Mucosa of descending colon (tissue), 3 donors: ENCODE measurements around the gene CAPRIN1. TPM values are rescaled to one million over a fixed set of nuclear protein-coding genes. Genes with fewer than 3 reads are reported as not detected.
"Not testable (repeated sequence)": the region's sequence is repeated elsewhere in the genome, so short reads cannot be mapped to it uniquely, and the experiment has no call there.

Experiments used
- ATAC-seq: fragments of 200-7000 bp; cut with Tn5 transposase; one replicate; pipeline ENCODE4 v1.9.1; 2020; ENCODE audit warnings: mild to moderate bottlenecking, moderate library complexity
- DNase-seq, 3 donors: peaks; one replicate each; pipeline ENCODE4 v3.0.0-alpha.2; 2020
- H3K36me3 ChIP-seq: fragments of 200-600 bp; one replicate; pipeline ENCODE4 v1.8.0; 2021; ENCODE audit warnings: low read depth, mild to moderate bottlenecking
- H3K4me1 ChIP-seq: fragments of 200-600 bp; one replicate; pipeline ENCODE4 v1.8.0; 2021; ENCODE audit warnings: low read depth, mild to moderate bottlenecking
- H3K4me3 ChIP-seq: fragments of 200-600 bp; one replicate; pipeline ENCODE4 v1.8.0; 2021; ENCODE audit warnings: mild to moderate bottlenecking
- H3K9me3 ChIP-seq: fragments of 200-600 bp; one replicate; pipeline ENCODE4 v1.8.0; 2021; ENCODE audit warnings: mild to moderate bottlenecking
- intact Hi-C, 2 donors: fragments of 100-400 bp; cut with DNase I in 1 of 2; cut with micrococcal nuclease in 1 of 2; formaldehyde crosslinking; loops; one replicate each; pipeline versions ENCODE4 v1.11.0 to v1.11.1; 2022; cut with DNase I, micrococcal nuclease
- total RNA-seq, 3 donors: library from RNA; stranded (reverse); fragmentation: NEBNext Ultra II Directional in 2 of 3; extraction: Animal tissue kit (Norgen Biotek cat#: 25700) in 2 of 3; gene quantifications; one replicate each; pipeline versions ENCODE4 v1.2.1 to v1.2.4, GENCODE V29; 2021 to 2023
- TF ChIP-seq, protein P1 (sequence below): fragments of 200-600 bp; IDR thresholded peaks from one replicate; pipeline ENCODE4 v1.8.0; 2022; ENCODE audit warnings: antibody characterized with exemption, mild to moderate bottlenecking
- donor health status: DM: no; HTN: no; CAD: no; lungs with moderate emphysema.
- donor health status: DM: no; HTN: no; CAD: no.
- donor health status: DM: no; HTN: yes; CAD: no.

CAPRIN1 gene
- total RNA-seq, 3 donors from 2014 or later: 157 to 175 (median 172) TPM

DNA sequence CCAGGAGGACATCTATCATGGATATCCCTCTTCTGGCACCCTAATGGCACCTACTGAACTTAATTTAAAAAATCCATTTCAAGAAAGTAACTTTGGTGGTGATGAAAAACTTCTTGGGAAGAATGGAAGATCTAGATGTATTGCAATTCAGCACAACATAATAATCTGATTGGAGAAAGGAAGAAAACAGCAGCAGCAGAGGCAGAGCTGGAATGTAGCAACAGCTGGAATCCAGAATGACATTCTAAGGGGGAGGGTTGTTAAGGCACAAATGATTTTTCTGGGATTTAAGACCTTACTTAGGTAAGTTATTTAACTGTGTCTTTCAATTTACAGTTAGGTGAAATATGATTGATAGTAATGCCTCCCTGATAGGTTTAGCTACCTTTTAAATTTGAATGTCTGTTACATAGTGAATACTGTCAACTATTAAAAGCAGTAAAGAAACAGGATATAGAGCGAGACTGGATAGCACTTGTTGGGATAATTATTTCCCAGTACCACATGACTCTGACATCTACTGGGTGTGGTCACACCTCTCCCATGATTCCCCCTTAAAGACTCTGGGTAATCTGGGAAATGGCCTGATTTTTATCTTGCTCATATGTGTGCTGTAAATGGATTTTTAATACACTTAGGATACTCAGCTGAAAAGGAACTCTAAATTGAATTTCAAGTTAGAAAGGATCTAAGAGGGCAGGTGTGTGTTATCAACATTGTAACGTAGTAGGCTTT, 11.7 kb downstream of the CAPRIN1 start:
- DNase-seq: no peak

DNA sequence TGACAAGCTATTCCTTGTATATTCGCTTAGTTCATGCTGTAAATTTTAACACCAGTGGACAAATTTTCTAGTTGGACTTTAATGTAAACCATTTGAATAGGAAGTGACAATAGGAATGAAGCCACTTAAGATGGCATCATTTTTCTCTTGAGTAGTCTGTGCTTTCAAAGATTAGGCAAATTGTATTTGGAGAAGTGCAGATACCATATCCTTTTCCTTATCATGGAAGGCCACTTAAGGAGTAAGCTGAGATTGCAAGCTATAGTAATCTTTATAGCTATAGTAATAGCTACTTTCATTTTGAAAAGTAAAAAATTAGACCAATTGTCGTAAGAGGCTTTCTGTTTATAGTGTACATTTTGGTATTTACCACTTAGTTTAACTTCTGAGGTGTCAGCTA, 12.8 kb downstream of the CAPRIN1 start:
- ATAC-seq: no peak
- intact Hi-C loops: no loop called here
- TF ChIP-seq, protein P1, sequence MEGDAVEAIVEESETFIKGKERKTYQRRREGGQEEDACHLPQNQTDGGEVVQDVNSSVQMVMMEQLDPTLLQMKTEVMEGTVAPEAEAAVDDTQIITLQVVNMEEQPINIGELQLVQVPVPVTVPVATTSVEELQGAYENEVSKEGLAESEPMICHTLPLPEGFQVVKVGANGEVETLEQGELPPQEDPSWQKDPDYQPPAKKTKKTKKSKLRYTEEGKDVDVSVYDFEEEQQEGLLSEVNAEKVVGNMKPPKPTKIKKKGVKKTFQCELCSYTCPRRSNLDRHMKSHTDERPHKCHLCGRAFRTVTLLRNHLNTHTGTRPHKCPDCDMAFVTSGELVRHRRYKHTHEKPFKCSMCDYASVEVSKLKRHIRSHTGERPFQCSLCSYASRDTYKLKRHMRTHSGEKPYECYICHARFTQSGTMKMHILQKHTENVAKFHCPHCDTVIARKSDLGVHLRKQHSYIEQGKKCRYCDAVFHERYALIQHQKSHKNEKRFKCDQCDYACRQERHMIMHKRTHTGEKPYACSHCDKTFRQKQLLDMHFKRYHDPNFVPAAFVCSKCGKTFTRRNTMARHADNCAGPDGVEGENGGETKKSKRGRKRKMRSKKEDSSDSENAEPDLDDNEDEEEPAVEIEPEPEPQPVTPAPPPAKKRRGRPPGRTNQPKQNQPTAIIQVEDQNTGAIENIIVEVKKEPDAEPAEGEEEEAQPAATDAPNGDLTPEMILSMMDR: no peak
- Histone ChIP-seq H3K36me3 (no peaks in the 10 kb centered on the region), H3K4me1 (peaks cover 33% of the 10 kb centered on the region), H3K4me3 (no peak overlapping the region), H3K9me3 (no peaks in the 10 kb centered on the region)
- no peak for DNase-seq

More for the DNA sequence above, 11.7 kb downstream of the CAPRIN1 start:
- H3K36me3 ChIP-seq: no peaks in the 10 kb centered on the region
- H3K4me3 ChIP-seq: no peak overlapping the region
- H3K4me1 ChIP-seq: peaks cover 30% of the 10 kb centered on the region
- no peaks in the 10 kb centered on the region for H3K9me3 ChIP-seq
- intact Hi-C loops: no loop called here
- ATAC-seq: peak; percentile 69
- TF ChIP-seq, protein P1: no peak

DNA sequence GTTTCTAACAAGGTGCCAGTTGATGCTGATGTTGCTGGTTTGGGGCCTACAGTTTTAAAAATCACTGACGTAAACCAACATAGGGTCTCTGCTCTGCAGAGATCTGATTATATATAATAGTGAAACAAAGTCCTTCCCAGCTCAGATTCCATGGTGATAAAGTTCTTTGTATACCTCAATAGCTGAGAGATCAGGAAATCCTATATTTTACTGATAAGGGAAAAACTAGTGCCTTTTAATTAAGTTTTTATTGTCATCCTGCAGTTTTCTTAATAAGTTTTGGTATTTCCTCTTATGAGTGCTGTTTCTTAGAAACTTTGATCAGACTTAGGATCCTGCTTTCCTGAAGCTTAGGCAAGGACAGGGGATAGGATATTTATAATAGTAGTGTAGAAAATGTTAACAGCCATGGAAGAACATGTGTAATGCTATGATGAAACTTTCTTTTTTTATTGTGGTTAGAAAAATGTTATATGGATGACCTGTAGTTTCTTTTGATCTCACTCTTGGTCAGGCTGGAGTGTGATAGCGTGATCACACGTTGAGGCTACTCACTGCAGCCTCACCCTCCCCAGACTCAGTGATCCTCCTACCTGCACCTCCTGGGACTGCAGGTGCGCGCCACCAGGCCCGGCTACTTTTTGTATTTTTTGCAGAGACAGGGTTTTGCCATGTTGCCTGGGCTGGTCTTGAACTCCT, 14.1 kb downstream of the CAPRIN1 start:
- H3K36me3 ChIP-seq: no peaks in the 10 kb centered on the region
- H3K4me3 ChIP-seq: no peak overlapping the region
- intact Hi-C loops: no loop called here
- peaks cover 31% of the 10 kb centered on the region for H3K4me1 ChIP-seq
- ATAC-seq (no peak), DNase-seq (no peak)
- H3K9me3 ChIP-seq: no peaks in the 10 kb centered on the region
- TF ChIP-seq, protein P1: no peak

DNA sequence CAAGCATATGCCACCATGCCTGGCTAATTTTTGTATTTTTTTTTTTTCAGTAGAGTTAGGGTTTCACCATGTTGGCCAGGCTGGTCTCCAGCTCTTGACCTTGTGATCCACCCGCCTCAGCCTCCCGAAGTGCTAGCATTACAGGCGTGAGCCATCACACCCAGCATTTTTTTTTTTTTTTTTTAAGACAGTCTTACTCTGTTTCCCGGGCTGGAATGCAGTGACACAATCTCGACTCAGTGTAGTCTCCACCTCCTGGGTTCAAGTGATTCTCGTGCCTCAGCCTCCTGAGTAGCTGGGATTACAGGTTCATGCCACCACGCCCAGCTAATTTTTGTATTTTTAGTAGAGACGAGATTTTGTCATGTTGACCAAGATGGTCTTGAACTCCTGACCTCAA, 15.2 kb downstream of the CAPRIN1 start:
- peaks cover 26% of the 10 kb centered on the region for H3K4me1 ChIP-seq
- DNase-seq, H3K4me3 ChIP-seq, H3K36me3 ChIP-seq, ATAC-seq, H3K9me3 ChIP-seq, intact Hi-C loops: not testable (repeated sequence)

DNA sequence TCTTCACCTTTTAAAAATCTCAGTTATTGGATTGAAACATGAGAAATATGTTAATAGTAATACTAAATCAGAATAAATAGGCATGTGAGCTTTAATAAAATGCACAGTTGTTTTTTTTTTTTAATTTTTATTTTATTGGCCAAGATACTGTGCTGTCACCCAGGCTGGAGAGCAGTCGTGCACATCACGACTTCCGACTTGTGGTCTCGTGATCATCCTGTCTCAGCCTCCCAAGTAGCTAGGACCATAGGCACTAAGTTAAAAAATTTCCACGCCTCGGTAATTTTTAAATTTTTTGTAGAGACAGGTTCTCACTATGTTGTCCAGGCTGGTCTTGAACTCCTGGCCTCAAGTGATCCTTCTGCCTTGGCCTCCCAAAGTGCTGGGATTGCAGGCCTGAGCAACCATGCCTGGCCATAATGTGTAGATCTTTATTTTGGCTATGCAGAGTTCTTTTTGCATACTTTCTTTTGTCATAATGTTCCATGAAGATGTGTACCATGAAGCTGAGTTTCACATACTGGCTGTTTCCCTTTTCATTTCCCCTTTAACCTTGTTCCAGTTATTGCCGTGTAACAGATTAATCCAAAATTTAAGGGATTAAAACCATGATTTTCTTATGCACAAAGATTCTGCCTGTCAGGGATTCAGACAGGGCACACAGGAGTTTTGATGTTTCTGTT, 16.0 kb downstream of the CAPRIN1 start:
- no peak for DNase-seq
- H3K36me3 ChIP-seq: no peaks in the 10 kb centered on the region
- ATAC-seq: no peak
- TF ChIP-seq, protein P1: no peak
- peaks cover 30% of the 10 kb centered on the region for H3K4me1 ChIP-seq
- no peak overlapping the region for H3K4me3 ChIP-seq
- intact Hi-C loops: no loop called here
- no peaks in the 10 kb centered on the region for H3K9me3 ChIP-seq

DNA sequence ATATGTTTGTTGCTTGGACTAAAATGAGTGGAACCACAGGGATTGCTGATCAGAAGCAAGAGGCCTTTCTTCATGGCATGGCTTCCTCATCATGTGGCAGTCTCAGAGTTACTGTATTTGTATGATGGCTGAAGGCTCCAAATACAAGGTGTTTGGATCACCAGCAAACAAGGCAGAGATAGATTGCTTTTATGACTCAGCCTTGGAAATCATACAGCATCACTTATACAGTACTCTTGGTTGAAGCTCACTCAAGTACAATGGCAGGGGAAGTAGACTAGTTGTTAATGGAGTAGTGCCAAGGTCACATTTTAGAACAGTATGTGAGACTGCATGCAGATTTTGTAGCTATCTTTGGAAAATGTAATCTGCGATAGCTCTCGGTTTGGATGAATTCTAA, 16.6 kb downstream of the CAPRIN1 start:
- Histone ChIP-seq H3K4me1 (peaks cover 30% of the 10 kb centered on the region), H3K9me3 (no peaks in the 10 kb centered on the region), H3K36me3 (no peaks in the 10 kb centered on the region), H3K4me3 (no peak overlapping the region)
- ATAC-seq (peak; percentile 45), DNase-seq (no peak)
- TF ChIP-seq, protein P1: no peak
- intact Hi-C loops: no loop called here

DNA sequence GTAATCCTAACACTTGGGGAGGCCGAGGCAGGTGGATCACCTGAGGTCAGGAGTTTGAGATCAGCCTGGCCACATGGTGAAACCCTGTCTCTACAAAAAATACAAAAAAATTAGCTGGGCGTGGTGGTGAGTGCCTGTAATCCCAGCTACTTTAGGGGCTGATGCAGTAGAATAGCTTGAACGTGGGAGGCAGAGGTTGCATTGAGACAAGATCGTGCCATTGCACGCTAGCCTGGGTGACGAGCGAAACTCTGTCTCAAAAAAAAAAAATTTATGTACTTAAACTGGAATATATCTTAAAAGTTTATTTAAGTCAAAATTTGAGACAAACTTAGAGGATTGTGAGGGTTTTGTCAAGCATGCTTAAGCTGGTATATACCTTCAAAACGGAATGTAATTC, 19.8 kb downstream of the CAPRIN1 start:
- DNase-seq, H3K36me3 ChIP-seq, ATAC-seq, intact Hi-C loops, H3K4me3 ChIP-seq, H3K9me3 ChIP-seq: not testable (repeated sequence)
- H3K4me1 ChIP-seq: peaks cover 27% of the 10 kb centered on the region
